Neural progenitor cell (in vitro differentiated cells): ENCODE data around the gene EGFR.

ENCODE experiments used
- EZH2 ChIP-seq: fragments of 200-600 bp; sonication (generic); IDR thresholded peaks from 2 replicates; pipeline ENCODE4 v1.6.1; 2017; ENCODE audit warnings: antibody characterized with exemption, mild to moderate bottlenecking, moderate library complexity
- EZH2phosphoT487 ChIP-seq: fragments of 200-600 bp; sonication (generic); IDR thresholded peaks from 2 replicates; pipeline ENCODE4 v1.6.1; 2017; ENCODE audit warnings: antibody characterized with exemption
- TF ChIP-seq, protein P1 (sequence below): fragments of 200-600 bp; sonication (generic); IDR thresholded peaks from 2 replicates; pipeline ENCODE4 v1.5.1; 2017; ENCODE audit warnings: antibody characterized with exemption, mild to moderate bottlenecking

GRCh38 chr7:55178863-55179773 is 160.3 kb downstream of the EGFR start:
- TF ChIP-seq, protein P1, sequence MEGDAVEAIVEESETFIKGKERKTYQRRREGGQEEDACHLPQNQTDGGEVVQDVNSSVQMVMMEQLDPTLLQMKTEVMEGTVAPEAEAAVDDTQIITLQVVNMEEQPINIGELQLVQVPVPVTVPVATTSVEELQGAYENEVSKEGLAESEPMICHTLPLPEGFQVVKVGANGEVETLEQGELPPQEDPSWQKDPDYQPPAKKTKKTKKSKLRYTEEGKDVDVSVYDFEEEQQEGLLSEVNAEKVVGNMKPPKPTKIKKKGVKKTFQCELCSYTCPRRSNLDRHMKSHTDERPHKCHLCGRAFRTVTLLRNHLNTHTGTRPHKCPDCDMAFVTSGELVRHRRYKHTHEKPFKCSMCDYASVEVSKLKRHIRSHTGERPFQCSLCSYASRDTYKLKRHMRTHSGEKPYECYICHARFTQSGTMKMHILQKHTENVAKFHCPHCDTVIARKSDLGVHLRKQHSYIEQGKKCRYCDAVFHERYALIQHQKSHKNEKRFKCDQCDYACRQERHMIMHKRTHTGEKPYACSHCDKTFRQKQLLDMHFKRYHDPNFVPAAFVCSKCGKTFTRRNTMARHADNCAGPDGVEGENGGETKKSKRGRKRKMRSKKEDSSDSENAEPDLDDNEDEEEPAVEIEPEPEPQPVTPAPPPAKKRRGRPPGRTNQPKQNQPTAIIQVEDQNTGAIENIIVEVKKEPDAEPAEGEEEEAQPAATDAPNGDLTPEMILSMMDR = no peak
- TF ChIP-seq EZH2 (no peak), EZH2phosphoT487 (no peak)
